H9 (cell line): ENCODE data around the gene CCDC192. TPM values are rescaled to one million over a fixed set of nuclear protein-coding genes. Genes with fewer than 3 reads are reported as not detected.

Experiments used
- DNase-seq: peaks from one replicate; pipeline ENCODE4 v3.0.0-alpha.2; 2017
- H2AFZ ChIP-seq: one replicate; pipeline ENCODE4 v1.6.1; 2013; ENCODE audit warnings: mild to moderate bottlenecking, low read length, control low read depth, moderate library complexity
- H2AK5ac ChIP-seq: 2 replicates; pipeline ENCODE4 v1.6.1; 2013; ENCODE audit warnings: low read length, control low read depth, mixed read lengths; ENCODE audit not compliant: insufficient read length
- H2BK120ac ChIP-seq: one replicate; pipeline ENCODE4 v1.6.1; 2013; ENCODE audit warnings: low read depth, mild to moderate bottlenecking, low read length, control low read depth, inconsistent platforms; ENCODE audit not compliant: poor library complexity, severe bottlenecking
- H2BK12ac ChIP-seq: 2 replicates; pipeline ENCODE4 v1.6.1; 2013; ENCODE audit warnings: low read length, control low read depth, mixed read lengths, low read depth; ENCODE audit not compliant: insufficient read length
- H2BK15ac ChIP-seq: 2 replicates; pipeline ENCODE4 v1.6.1; 2013; ENCODE audit warnings: low read depth, low read length, control low read depth
- H2BK20ac ChIP-seq: one replicate; pipeline ENCODE4 v1.6.1; 2013; ENCODE audit warnings: low read depth, mild to moderate bottlenecking, low read length, control low read depth, inconsistent platforms; ENCODE audit not compliant: poor library complexity, severe bottlenecking
- H2BK5ac ChIP-seq: 2 replicates; pipeline ENCODE4 v1.6.1; 2013; ENCODE audit warnings: low read length, control low read depth, mixed read lengths; ENCODE audit not compliant: insufficient read length
- H3K14ac ChIP-seq: 2 replicates; pipeline ENCODE4 v1.6.1; 2013; ENCODE audit warnings: low read length, control low read depth; ENCODE audit not compliant: insufficient read depth
- H3K18ac ChIP-seq: 2 replicates; pipeline ENCODE4 v1.6.1; 2013; ENCODE audit warnings: low read depth, mild to moderate bottlenecking, mixed read lengths, low read length, control low read depth; ENCODE audit not compliant: insufficient read length
- H3K23ac ChIP-seq: 2 replicates; pipeline ENCODE4 v1.6.1; 2013; ENCODE audit warnings: low read length, control low read depth, mixed read lengths, low read depth; ENCODE audit not compliant: insufficient read length
- H3K23me2 ChIP-seq: 2 replicates; pipeline ENCODE4 v1.6.1; 2013; ENCODE audit warnings: low read depth, mild to moderate bottlenecking, mixed read lengths, low read length, control low read depth; ENCODE audit not compliant: insufficient read length, poor library complexity, severe bottlenecking
- H3K27ac ChIP-seq: 2 replicates; pipeline ENCODE4 v1.5.1; 2013; ENCODE audit warnings: low read length, control low read depth, mixed read lengths, low read depth; ENCODE audit not compliant: insufficient read length
- H3K27me3 ChIP-seq: 2 replicates; pipeline ENCODE4 v1.6.1; 2013; ENCODE audit warnings: low read length, control low read depth, inconsistent platforms; ENCODE audit not compliant: insufficient read depth
- H3K4ac ChIP-seq: 2 replicates; pipeline ENCODE4 v1.6.1; 2013; ENCODE audit warnings: low read depth, mild to moderate bottlenecking, control low read depth, inconsistent platforms, low read length, moderate library complexity
- H3K4me1 ChIP-seq: 2 replicates; pipeline ENCODE4 v1.6.1; 2013; ENCODE audit warnings: low read length, control low read depth, inconsistent platforms; ENCODE audit not compliant: insufficient read depth
- H3K4me2 ChIP-seq: 2 replicates; pipeline ENCODE4 v1.6.1; 2013; ENCODE audit warnings: low read length, control low read depth, mixed read lengths; ENCODE audit not compliant: insufficient read length, insufficient read depth
- H3K56ac ChIP-seq: 2 replicates; pipeline ENCODE4 v1.6.1; 2013; ENCODE audit warnings: low read depth, mild to moderate bottlenecking, mixed read lengths, low read length, control low read depth; ENCODE audit not compliant: insufficient read length
- H3K79me1 ChIP-seq: 2 replicates; pipeline ENCODE4 v1.6.1; 2013; ENCODE audit warnings: low read depth, mild to moderate bottlenecking, moderate library complexity, low read length, control low read depth, inconsistent platforms; ENCODE audit not compliant: insufficient read depth, poor library complexity, severe bottlenecking
- H3K79me2 ChIP-seq: 2 replicates; pipeline ENCODE4 v1.6.1; 2013; ENCODE audit warnings: low read length, control low read depth, inconsistent platforms; ENCODE audit not compliant: insufficient read depth
- H3K9ac ChIP-seq: 2 replicates; pipeline ENCODE4 v1.6.1; 2013; ENCODE audit warnings: low read length, control low read depth, mixed read lengths; ENCODE audit not compliant: insufficient read length; ENCODE audit errors: extremely low read depth
- H3K9me3 ChIP-seq: one replicate; pipeline ENCODE4 v1.6.1; 2013; ENCODE audit warnings: low read depth, low read length, inconsistent platforms; ENCODE audit not compliant: control insufficient read depth
- H3T11ph ChIP-seq: one replicate; pipeline ENCODE4 v1.6.1; 2013; ENCODE audit warnings: mild to moderate bottlenecking, low read length, control low read depth, inconsistent platforms
- H4K20me1 ChIP-seq: one replicate; pipeline ENCODE4 v1.6.1; 2013; ENCODE audit not compliant: control insufficient read depth, insufficient read length, insufficient read depth
- H4K5ac ChIP-seq: 2 replicates; pipeline ENCODE4 v1.6.1; 2013; ENCODE audit warnings: low read depth, mild to moderate bottlenecking, mixed read lengths, low read length, control low read depth; ENCODE audit not compliant: insufficient read length
- H4K8ac ChIP-seq: replicated peaks from 2 replicates; pipeline ENCODE4 v1.6.1; 2013; ENCODE audit warnings: low read length, control low read depth, mixed read lengths, low read depth; ENCODE audit not compliant: insufficient read length
- H4K91ac ChIP-seq: 2 replicates; pipeline ENCODE4 v1.6.1; 2013; ENCODE audit warnings: low read depth, mild to moderate bottlenecking, moderate library complexity, mixed read lengths, low read length, control low read depth; ENCODE audit not compliant: insufficient read length
- H3K27ac Mint-ChIP-seq, 3 experiments: 2 replicates in 2 of 3; 3 replicates in 1 of 3; pipeline ENCODE4 v1.8.0; 2020 to 2021; ENCODE audit warnings: mixed read lengths in 3 of 3, mild to moderate bottlenecking in 1 of 3, moderate library complexity in 1 of 3
- H3K27me3 Mint-ChIP-seq: 2 replicates; pipeline ENCODE4 v1.8.0; 2021; ENCODE audit warnings: low read depth, mild to moderate bottlenecking, moderate library complexity, mixed read lengths
- H3K36me3 Mint-ChIP-seq, 3 experiments: 2 replicates in 2 of 3; 3 replicates in 1 of 3; pipeline ENCODE4 v1.8.0; 2020 to 2021; ENCODE audit warnings: low read depth in 3 of 3, mixed read lengths in 3 of 3; ENCODE audit not compliant: insufficient read depth in 1 of 3
- H3K4me1 Mint-ChIP-seq, 2 experiments: 2 replicates each; pipeline ENCODE4 v1.8.0; 2020; ENCODE audit warnings: mixed read lengths in 2 of 2
- H3K4me3 Mint-ChIP-seq, 2 experiments: 2 replicates in 1 of 2; 3 replicates in 1 of 2; pipeline ENCODE4 v1.8.0; 2020 to 2021; ENCODE audit warnings: mild to moderate bottlenecking in 2 of 2, mixed read lengths in 2 of 2, moderate library complexity in 1 of 2
- H3K9me3 Mint-ChIP-seq, 2 experiments: 2 replicates in 1 of 2; 3 replicates in 1 of 2; pipeline ENCODE4 v1.8.0; 2020; ENCODE audit warnings: mild to moderate bottlenecking in 2 of 2, mixed read lengths in 2 of 2, moderate library complexity in 1 of 2
- CTCF ChIP-seq: fragments of 200-600 bp; sonication (generic); conservative IDR thresholded peaks from 3 replicates; pipeline ENCODE4 v1.8.0; 2021; ENCODE audit warnings: antibody characterized with exemption, mild to moderate bottlenecking
- WGBS: extraction: QIAGEN DNeasy Blood & Tissue Kit; methylation state at CpG from one replicate; pipeline ENCODE4 v1.1.7; 2013; ENCODE audit warnings: missing lambda C conversion rate, low lambda C conversion rate, mixed read lengths; ENCODE audit not compliant: insufficient read length; ENCODE audit errors: extremely low coverage; 5-methylcytosine and 5-hydroxymethylcytosine counted together
- total RNA-seq: library from RNA; stranded (reverse); gene quantifications from 2 replicates; pipeline ENCODE4 v1.2.1, GENCODE V29; 2021

The CCDC192 gene
- total RNA-seq, 1 experiment from 2014 or later = not detected

GRCh38 chr5:127680595-127680994, 22.6 kb upstream of the CCDC192 start:
- Histone ChIP-seq H4K8ac (no peak overlapping the region), H3K23ac (no peak overlapping the region), H2BK12ac (no peak overlapping the region), H4K5ac (no peak overlapping the region), H3K27ac (no peak overlapping the region), H2BK120ac (no peak overlapping the region), H2BK20ac (no peak overlapping the region), H3K27me3 (no peaks in the 10 kb centered on the region), H3K4me2 (no peak overlapping the region), H2AK5ac (no peak overlapping the region), H3K56ac (no peak overlapping the region), H3K23me2 (no peaks in the 10 kb centered on the region), H3K14ac (no peak overlapping the region), H2BK5ac (no peak overlapping the region), H3K79me2 (no peaks in the 10 kb centered on the region), H2BK15ac (no peak overlapping the region), H3K4me1 (no peaks in the 10 kb centered on the region), H3T11ph (no peak overlapping the region), H3K18ac (no peak overlapping the region), H2AFZ (no peak overlapping the region), H4K20me1 (no peaks in the 10 kb centered on the region), H4K91ac (no peak overlapping the region), H3K9me3 (no peaks in the 10 kb centered on the region), H3K9ac (no peak overlapping the region), H3K79me1 (no peaks in the 10 kb centered on the region), H3K4ac (no peak overlapping the region)
- Mint-ChIP-seq H3K27me3 (no peaks in the 10 kb centered on the region), H3K4me1 (no peaks in the 10 kb centered on the region), H3K27ac (no peak overlapping the region), H3K36me3 (no peaks in the 10 kb centered on the region; a peak in 1 of 7 replicates), H3K4me3 (no peak overlapping the region), H3K9me3 (no peaks in the 10 kb centered on the region)
- DNase-seq = no peak
- WGBS = no CpG with 5 or more reads among the region's 1 CpG
- TF ChIP-seq CTCF = no peak
